Measurements from ENCODE around the gene MIGA2. TPM values are rescaled to one million over a fixed set of nuclear protein-coding genes. Genes with fewer than 3 reads are reported as not detected.

The MIGA2 gene
- total and polyA plus RNA-seq, 9 of the 15 experiments (the other 6 are each of a cell fraction or from before 2014, with no cell fraction given), result 0.15 to 54.1 (median 18.0) TPM

- TF ChIP-seq CTCF (IDR thresholded peaks at IDR 0.05 in 2 of 3, conservative IDR thresholded peaks at IDR 0.05 in 1 of 3; ENCODE audit: insufficient read depth in 2 of 3, low read depth in 1 of 3, low read length in 3 of 3) (peak in 2 of 3 experiments; percentile 8 to 27; a peak in 2 of 6 replicates), ZNF830 (CRISPR knock-in tag; IDR thresholded peaks at IDR 0.05) (no peak), ZNF444 (CRISPR knock-in tag; IDR thresholded peaks at IDR 0.05) (no peak), STAG1 (CRISPR knock-in tag; IDR thresholded peaks at IDR 0.05; ENCODE audit: borderline replicate concordance) (peak; percentile 45; the same call in 1 of the 2 replicates), CTBP1 (IDR thresholded peaks at IDR 0.05; ENCODE audit: borderline replicate concordance) (peak; percentile 23; the same call in 1 of the 2 replicates), PTRF (tag; IDR thresholded peaks at IDR 0.05) (no peak), DPF2 (IDR thresholded peaks at IDR 0.05) (no peak), ZC3H4 (CRISPR knock-in tag; IDR thresholded peaks at IDR 0.05; ENCODE audit: borderline replicate concordance) (0 out of 2 replicates have a peak, but pooled peaks have one; percentile 74), ZBTB7A (IDR thresholded peaks at IDR 0.05; ENCODE audit: borderline replicate concordance, control insufficient read depth, low read depth, low read length) (peak; percentile 65; the same call in 1 of the 2 replicates), TSHZ1 (CRISPR knock-in tag; IDR thresholded peaks at IDR 0.05) (no peak), MTF1 (CRISPR knock-in tag; IDR thresholded peaks at IDR 0.05; ENCODE audit: borderline replicate concordance) (no peak), RB1 (IDR thresholded peaks at IDR 0.05; ENCODE audit: low read depth) (no peak), HDGF (IDR thresholded peaks at IDR 0.05) (peak; percentile 28; the same call in 1 of the 2 replicates), RAD21 (CRISPR knock-in tag; conservative IDR thresholded peaks at IDR 0.05 in 1 of 2, IDR thresholded peaks at IDR 0.05 in 1 of 2) (0 out of 4 replicates have a peak, but pooled peaks of 1 of the 2 experiments have one; percentile 17), ZBTB17 (CRISPR knock-in tag; IDR thresholded peaks at IDR 0.05) (no peak), E2F8 (IDR thresholded peaks at IDR 0.05; ENCODE audit: low read depth, partially characterized antibody) (no peak), BMI1 (IDR thresholded peaks at IDR 0.05; ENCODE audit: low read length) (no peak)
These were observed 719 bp downstream of the MIGA2 start (continued) for GRCh38 chr9:129036923-129037766.
